K562 (cell line): Measurements from ENCODE around the gene SLC25A33. TPM values are rescaled to one million over a fixed set of nuclear protein-coding genes. Genes with fewer than 3 reads are reported as not detected.

Experiments used
- BACH1 ChIP-seq: fragments of 200-800 bp; sonication (Bioruptor generic); IDR thresholded peaks from 2 replicates; pipeline ENCODE4 v1.6.1; 2016; ENCODE audit warnings: missing genetic modification characterization, missing compliant biosample characterization
- DMBX1 ChIP-seq: fragments of 250-450 bp; sonication (Bioruptor Pico); IDR thresholded peaks from 2 replicates; pipeline ENCODE4 v1.8.0; 2022; ENCODE audit warnings: inconsistent platforms, mild to moderate bottlenecking, moderate library complexity, borderline replicate concordance
- ESRRA ChIP-seq: fragments of 450-650 bp; IDR thresholded peaks from 2 replicates; pipeline ENCODE4 v1.6.1; 2014; ENCODE audit warnings: low read depth, mild to moderate bottlenecking, moderate library complexity, borderline replicate concordance
- FOXO4 ChIP-seq: fragments of 450-650 bp; formaldehyde crosslinking; IDR thresholded peaks from 2 replicates; pipeline ENCODE4 v1.4.0; 2020; ENCODE audit warnings: mild to moderate bottlenecking, moderate library complexity
- GATAD2B ChIP-seq: fragments of 450-650 bp; IDR thresholded peaks from 2 replicates; pipeline ENCODE4 v1.6.1; 2017; ENCODE audit warnings: mild to moderate bottlenecking, borderline replicate concordance
- HEY1 ChIP-seq: fragments of 250-450 bp; sonication (Bioruptor Pico); IDR thresholded peaks from 2 replicates; pipeline ENCODE4 v1.5.0; 2020; ENCODE audit warnings: mild to moderate bottlenecking, moderate library complexity, borderline replicate concordance
- KHSRP ChIP-seq: fragments of 450-650 bp; IDR thresholded peaks from 2 replicates; pipeline ENCODE4 v1.6.1; 2017
- NFIC ChIP-seq: fragments of 450-650 bp; IDR thresholded peaks from 2 replicates; pipeline ENCODE4 v1.6.1; 2017; ENCODE audit warnings: mild to moderate bottlenecking, inconsistent platforms
- NR2C1 ChIP-seq, 2 experiments: fragments of 450-650 bp; IDR thresholded peaks; 2 replicates each; pipeline ENCODE4 v1.6.1; 2017; ENCODE audit warnings: mild to moderate bottlenecking in 2 of 2, antibody characterized with exemption in 1 of 2, inconsistent platforms in 1 of 2, missing compliant biosample characterization in 1 of 2, missing genetic modification characterization in 1 of 2
- NR4A1 ChIP-seq, 2 experiments: fragments of 250-450 bp in 1 of 2; fragments of 450-650 bp in 1 of 2; sonication (Bioruptor Pico) in 1 of 2; IDR thresholded peaks; 2 replicates each; pipeline versions ENCODE4 v1.4.0 to v1.6.1; 2016 to 2020; ENCODE audit warnings: mild to moderate bottlenecking in 2 of 2, missing compliant biosample characterization in 1 of 2, missing genetic modification characterization in 1 of 2, moderate library complexity in 1 of 2
- PYGO2 ChIP-seq: fragments of 450-650 bp; IDR thresholded peaks from 2 replicates; pipeline ENCODE4 v1.6.1; 2016; ENCODE audit warnings: mild to moderate bottlenecking, missing genetic modification characterization, moderate library complexity, missing compliant biosample characterization
- TEAD1 ChIP-seq, 2 experiments: fragments of 450-650 bp in 1 of 2; sonication (generic) in 1 of 2; formaldehyde crosslinking; IDR thresholded peaks; 2 replicates each; pipeline versions ENCODE4 v1.4.0 to v1.8.0; 2020 to 2022; ENCODE audit warnings: mild to moderate bottlenecking in 2 of 2, missing genetic modification reagents in 1 of 2
- ZBTB9 ChIP-seq: fragments of 450-650 bp; formaldehyde crosslinking; IDR thresholded peaks from 2 replicates; pipeline ENCODE4 v1.4.0; 2020; ENCODE audit warnings: mild to moderate bottlenecking, moderate library complexity
- ZNF174 ChIP-seq: fragments of 250-450 bp; sonication (Bioruptor Pico); IDR thresholded peaks from 2 replicates; pipeline ENCODE4 v1.4.0; 2020; ENCODE audit warnings: mild to moderate bottlenecking
- ZNF586 ChIP-seq: fragments of 450-650 bp; formaldehyde crosslinking; conservative IDR thresholded peaks from 2 replicates; pipeline ENCODE4 v1.4.0; 2020; ENCODE audit warnings: mild to moderate bottlenecking, moderate library complexity
- ZNF592 ChIP-seq: fragments of 450-650 bp; IDR thresholded peaks from 2 replicates; pipeline ENCODE4 v1.6.1; 2017; ENCODE audit warnings: antibody characterized with exemption, mild to moderate bottlenecking
- ZNF740 ChIP-seq, 3 experiments: fragments of 200-800 bp in 1 of 3; sonication (Bioruptor generic) in 1 of 3; sonication (generic) in 1 of 3; formaldehyde crosslinking in 1 of 3; IDR thresholded peaks; 2 replicates each; pipeline versions ENCODE4 v1.6.1 to v1.8.0; 2016 to 2022; ENCODE audit warnings: mild to moderate bottlenecking in 2 of 3, missing compliant biosample characterization in 2 of 3, missing genetic modification characterization in 2 of 3, missing genetic modification reagents in 1 of 3
- ZNF766 ChIP-seq: fragments of 200-800 bp; sonication (Bioruptor generic); conservative IDR thresholded peaks from 2 replicates; pipeline ENCODE4 v1.6.1; 2016; ENCODE audit warnings: missing genetic modification characterization, missing compliant biosample characterization
- polyA plus RNA-seq, 8 experiments: library from polyadenylated mRNA; depleted of rRNA in 4 of 8; stranded (reverse) in 5 of 8; unstranded in 3 of 8; fragments of >200 nt; fragmentation: Nextera tagmentation in 2 of 8; fragmentation: Illumina TruSeq in 1 of 8; extraction: Ambion mirVana in 2 of 8; extraction: Trizol in 1 of 8; gene quantifications; 2 replicates each; pipeline versions ENCODE4 v1.2.1 to v1.2.3, GENCODE V29; 2011 to 2014; ENCODE audit warnings: inconsistent platforms in 1 of 8, missing spikeins in 1 of 8
- total RNA-seq, 7 experiments: library from RNA; depleted of rRNA in 6 of 7; stranded (reverse); fragments of >200 nt in 6 of 7; fragmentation: Illumina TruSeq in 2 of 7; extraction: Trizol in 2 of 7; gene quantifications; 2 replicates each; pipeline versions ENCODE4 v1.2.1 to v1.2.3, GENCODE V29; 2011 to 2021; ENCODE audit warnings: low replicate concordance in 1 of 7

Gene SLC25A33
- total and polyA plus RNA-seq, 9 of the 15 experiments (the other 6 are each of a cell fraction or from before 2014, with no cell fraction given) = 3.2 to 23.5 (median 17.5) TPM

- TF ChIP-seq HEY1 (CRISPR knock-in tag) = 0 out of 2 replicates have a peak, but pooled peaks have one; percentile 34
- TF ChIP-seq ZNF740 (CRISPR knock-in tag; IDR thresholded peaks at IDR 0.05) = no peak
- TF ChIP-seq ZNF740 (tag; IDR thresholded peaks at IDR 0.05) = 0 out of 4 replicates have a peak, but pooled peaks of 1 of the 2 experiments have one; percentile 35
- peak; percentile 73 for TF ChIP-seq ZNF592
- TF ChIP-seq FOXO4 (CRISPR knock-in tag) = no peak
- no peak for TF ChIP-seq KHSRP
- TF ChIP-seq ZBTB9 (CRISPR knock-in tag) = peak; percentile 66
- TF ChIP-seq NR4A1 (CRISPR knock-in tag; IDR thresholded peaks at IDR 0.05) = no peak
- peak; percentile 76; the same call in 1 of the 2 replicates for TF ChIP-seq NR4A1 (tag; IDR thresholded peaks at IDR 0.05)
- TF ChIP-seq ZNF174 = no peak
- TF ChIP-seq GATAD2B = no peak
- TF ChIP-seq ESRRA = no peak
- 0 out of 2 replicates have a peak, but pooled peaks have one; percentile 44 for TF ChIP-seq BACH1 (tag)
- TF ChIP-seq DMBX1 (CRISPR knock-in tag) = peak; percentile 13; the same call in 1 of the 2 replicates
- peak; percentile 15; the same call in 1 of the 2 replicates for TF ChIP-seq NFIC
- peak; percentile 82 for TF ChIP-seq PYGO2 (tag)
- TF ChIP-seq ZNF766 (CRISPR knock-in tag) = 0 out of 2 replicates have a peak, but pooled peaks have one; percentile 35
- no peak for TF ChIP-seq ZNF586 (CRISPR knock-in tag)
- TF ChIP-seq TEAD1 (CRISPR knock-in tag; IDR thresholded peaks at IDR 0.05) = peak in 1 of 2 experiments; percentile 62; a peak in 1 of 4 replicates
- no peak for TF ChIP-seq NR2C1 (IDR thresholded peaks at IDR 0.05)
- peak; percentile 57; the same call in 1 of the 2 replicates for TF ChIP-seq NR2C1 (tag; IDR thresholded peaks at IDR 0.05)
Observed at GRCh38 chr1:9621032-9621431, 81.8 kb downstream of the SLC25A33 start (continued).
